Hippocampal formation (tissue), 2 donors: Measurements from ENCODE around the gene VWA3B.
"Not testable (repeated sequence)": the region's sequence is repeated elsewhere in the genome, so short reads cannot be mapped to it uniquely, and the experiment has no call there.

Source experiments
- DNase-seq, 2 donors: peaks; one replicate each; lab custom pipeline; 2025; lab: John Stamatoyannopoulos, UW

The VWA3B gene

DNA sequence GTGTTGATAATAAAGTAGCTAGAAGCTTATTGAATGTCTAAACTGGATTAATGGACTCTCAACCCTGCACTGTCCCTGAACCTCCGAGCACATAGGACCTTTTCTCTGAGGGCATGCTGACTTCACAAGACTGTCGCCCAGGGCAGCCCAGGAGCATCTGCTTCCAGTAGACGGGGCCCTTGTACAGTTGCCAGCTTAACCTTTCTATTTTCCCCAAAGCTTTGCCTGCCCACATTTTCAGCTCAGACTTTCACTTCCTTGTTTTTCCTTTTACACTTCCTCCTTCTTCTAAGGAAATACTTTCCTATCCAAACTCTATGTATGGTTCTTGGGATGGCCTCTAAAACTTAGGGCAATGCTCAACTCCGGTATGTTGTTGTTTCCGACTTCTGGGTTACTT, 1.3 kb downstream of the VWA3B start:
- DNase-seq, result peak; percentile 23 to 35

DNA sequence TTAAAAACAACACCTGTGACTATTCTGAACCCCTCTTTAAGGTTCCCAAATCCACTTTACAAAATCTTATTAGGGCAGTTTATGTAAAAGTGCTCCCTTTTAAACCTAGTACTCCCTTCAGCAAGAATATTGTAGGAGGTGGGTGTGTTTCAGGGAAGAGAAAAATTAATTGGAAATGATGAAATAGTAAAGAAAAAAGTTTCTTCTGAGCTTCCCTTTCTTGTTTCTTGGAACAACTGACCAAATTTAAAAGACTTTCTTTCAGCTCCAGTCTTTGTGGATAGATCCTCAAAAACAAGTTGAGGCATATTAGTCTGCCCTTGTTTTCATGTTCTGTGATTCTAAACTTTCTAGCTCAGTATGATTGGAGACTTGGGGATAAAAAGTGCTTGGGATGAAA, 3.0 kb downstream of the VWA3B start:
- no peak for DNase-seq

GRCh38 chr2:98090951-98091350, 4.0 kb downstream of the VWA3B start:
- no peak for DNase-seq

DNA sequence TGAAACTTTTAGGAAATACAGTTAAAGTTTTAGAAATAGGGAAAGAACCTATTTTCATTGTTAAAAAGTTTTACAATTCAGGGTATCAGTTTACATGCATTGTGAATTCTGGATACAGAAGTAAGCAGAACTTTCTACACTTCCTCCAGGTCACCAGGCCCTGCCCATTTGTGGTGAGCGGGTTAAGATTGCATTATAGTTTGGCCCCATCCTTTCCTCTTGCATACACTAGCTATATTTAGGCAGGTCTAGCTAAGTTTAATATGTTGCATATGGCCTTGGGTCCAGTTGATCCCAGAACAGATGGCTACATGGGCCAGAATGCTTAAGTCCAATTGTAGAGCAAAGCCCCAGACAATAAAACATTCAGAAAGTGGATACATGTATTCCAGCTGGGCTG, 4.8 kb downstream of the VWA3B start:
- DNase-seq, result no peak

DNA sequence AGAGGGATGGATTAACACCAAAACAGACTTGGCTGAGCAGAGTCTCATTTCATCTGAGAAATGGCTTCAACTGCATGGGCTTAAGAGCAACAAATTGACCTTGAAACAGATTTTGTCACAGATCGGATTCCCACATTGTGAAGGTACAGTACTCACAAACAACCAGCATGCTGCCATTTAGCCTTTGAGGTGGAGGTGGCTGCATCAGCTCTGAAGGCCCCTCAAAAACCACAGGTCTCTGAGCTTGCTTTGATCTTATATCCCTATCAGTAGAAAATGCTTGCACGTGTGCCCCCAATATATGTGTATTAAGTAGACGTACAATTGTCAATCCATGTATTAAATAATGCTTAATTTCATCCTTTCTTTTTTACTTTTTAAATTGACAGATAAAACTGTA, 6.2 kb downstream of the VWA3B start:
- DNase-seq, result no peak

- DNase-seq, result no peak
Observed at GRCh38 chr2:98093611-98094010, 6.6 kb downstream of the VWA3B start.

GRCh38 chr2:98099939-98100743, 13.2 kb downstream of the VWA3B start:
- no peak for DNase-seq

DNA sequence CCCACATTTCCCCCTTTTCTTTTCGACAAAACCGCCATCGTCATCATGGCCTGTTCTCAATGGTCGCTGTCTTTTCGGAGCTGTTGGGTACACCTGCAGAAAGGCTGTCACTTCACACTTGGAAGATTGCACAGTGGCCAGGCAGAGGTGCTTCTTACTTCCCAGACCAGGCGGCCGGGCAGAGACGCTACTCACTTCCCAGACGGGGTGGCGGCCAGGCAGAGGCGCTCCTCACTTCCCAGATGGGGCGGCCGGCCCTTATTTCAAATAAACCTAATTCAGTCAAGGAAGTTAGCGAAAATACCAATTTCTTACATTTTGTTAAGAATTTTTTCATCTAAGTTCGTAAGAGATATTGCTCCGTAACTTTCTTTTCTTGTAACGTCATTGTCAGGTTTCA, 15.3 kb downstream of the VWA3B start:
- DNase-seq, result not testable (repeated sequence)

DNA sequence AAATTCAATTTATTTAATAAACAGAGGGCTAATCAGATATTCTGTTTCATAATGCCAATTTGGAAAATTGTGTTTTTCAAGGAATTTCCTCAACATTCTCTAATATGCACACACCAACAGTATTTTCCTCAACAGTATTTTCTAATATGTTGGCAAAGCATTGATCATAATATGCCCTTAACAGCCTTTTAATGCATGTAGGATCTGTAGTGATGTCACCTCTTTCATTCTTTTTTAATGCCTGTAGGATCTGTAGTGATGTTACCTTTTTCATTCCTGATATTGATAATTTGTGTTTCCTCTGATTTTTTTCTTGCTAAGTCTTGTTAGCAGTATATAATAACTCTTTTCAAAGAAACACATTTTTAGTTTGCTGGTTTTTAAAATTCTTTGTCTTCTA, 15.9 kb downstream of the VWA3B start:
- DNase-seq, result no peak

GRCh38 chr2:98108110-98108509, 21.1 kb downstream of the VWA3B start:
- no peak for DNase-seq

- no peak for DNase-seq
Observed at GRCh38 chr2:98110741-98111140, 23.8 kb downstream of the VWA3B start.

- DNase-seq, result no peak
Observed at GRCh38 chr2:98114643-98115330, 27.8 kb downstream of the VWA3B start.

DNA sequence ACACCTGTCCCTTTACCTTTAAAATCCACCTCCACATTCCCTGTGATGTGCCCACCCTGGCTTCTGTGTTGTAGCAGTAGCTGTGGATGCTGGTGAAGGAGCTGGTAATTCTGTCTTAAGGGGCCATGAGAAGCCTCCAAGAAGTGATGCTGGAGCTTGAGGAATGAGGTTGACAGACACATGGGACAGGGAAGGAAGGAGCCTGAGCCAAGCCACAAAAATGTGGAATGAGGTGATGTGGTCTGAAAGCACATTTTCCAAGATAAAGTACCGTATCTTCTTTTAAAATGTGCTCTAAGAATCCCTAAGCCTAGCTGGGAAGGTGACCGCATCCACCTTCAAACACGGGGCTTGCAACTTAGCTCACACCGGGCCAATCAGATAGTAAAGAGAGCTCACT, 31.2 kb downstream of the VWA3B start:
- DNase-seq, result no peak

GRCh38 chr2:98118852-98119251, 31.9 kb downstream of the VWA3B start:
- no peak for DNase-seq

GRCh38 chr2:98121149-98121548, 34.2 kb downstream of the VWA3B start:
- DNase-seq, result peak in 1 of 2 donors; percentile 26

DNA sequence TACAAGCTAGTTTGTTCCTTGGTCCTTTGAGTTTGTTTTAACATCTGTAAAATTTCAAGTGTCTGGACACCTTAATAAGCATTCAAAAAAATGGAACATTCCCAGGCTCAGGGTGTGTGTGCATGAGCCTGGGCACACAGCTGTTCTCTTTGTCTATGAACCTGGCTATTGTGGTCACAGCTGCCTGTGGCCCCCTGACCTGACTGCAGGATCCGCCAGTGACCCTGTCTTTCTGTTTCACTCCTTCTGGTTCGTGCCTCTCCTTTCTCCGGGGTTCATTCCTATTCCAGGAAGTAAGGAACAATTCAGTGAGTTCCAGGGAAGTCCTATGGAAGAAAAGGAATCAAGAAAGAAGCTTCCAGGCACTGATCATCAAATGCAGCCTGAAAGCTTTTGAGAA, 35.6 kb downstream of the VWA3B start:
- no peak for DNase-seq

GRCh38 chr2:98123286-98123685, 36.3 kb downstream of the VWA3B start:
- DNase-seq, result no peak

GRCh38 chr2:98126061-98126460, 39.1 kb downstream of the VWA3B start:
- DNase-seq, result no peak

DNA sequence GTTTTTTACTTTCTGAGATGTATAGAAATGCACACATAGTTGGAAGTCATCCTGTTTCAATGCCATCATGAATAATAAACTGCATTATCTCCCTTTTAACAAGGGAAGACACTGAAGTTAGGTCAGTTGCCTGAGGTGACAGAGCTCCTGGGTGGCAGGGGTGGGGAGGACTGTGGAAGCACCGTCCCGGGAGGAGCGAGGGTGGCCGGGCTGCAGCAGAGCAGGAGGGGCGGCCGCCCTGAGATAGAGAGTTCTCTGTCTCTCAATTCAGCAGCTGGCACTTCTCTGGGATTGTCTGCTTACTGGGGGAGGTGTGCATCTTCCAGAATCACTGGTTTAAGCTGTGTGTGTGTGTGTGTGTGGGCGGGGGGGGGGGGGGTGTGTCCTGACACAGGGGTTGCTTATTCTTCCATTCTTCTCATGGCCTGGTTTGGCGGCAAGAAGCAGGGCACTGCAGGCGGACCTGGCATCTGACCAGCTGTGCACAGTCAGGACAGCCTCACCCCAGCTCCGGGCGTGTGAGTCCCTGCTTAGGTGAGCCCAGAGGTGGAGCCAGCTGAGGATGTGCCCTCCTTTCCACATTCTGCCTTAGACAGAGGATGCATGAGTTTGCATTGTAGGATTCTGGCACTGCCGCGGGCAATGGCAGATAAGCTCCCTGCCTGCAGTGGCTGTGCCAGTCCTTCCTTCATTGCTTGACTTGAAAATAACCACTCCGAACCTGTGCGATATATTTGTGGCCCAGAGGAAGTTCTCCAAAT, 40.4 kb downstream of the VWA3B start:
- DNase-seq, result no peak

DNA sequence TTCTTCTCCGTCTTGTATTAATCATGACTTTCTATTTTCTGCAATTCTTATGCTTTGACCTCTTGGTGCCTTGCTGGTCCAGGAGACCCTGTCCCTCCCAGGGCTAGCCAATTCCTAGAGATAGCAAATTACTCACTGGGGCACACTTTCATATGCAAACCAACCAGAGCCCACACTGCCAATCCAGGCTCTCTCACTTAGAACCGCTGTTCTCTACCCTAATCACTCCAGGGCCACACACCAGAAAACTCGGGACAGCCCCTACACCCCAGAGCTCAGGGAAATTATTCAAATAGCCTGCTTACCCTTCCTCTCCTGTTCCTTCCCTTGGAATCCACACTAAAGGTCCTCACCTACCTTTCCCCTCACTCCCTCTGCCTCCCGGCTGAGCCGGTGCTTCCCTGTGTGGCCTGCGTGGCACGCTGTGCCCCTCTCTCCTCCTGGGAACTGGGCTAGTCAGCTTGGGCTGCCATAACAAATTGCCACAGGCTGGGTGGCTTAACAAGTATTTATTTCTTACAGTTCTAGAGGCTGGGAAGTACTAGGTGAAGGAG, 41.7 kb downstream of the VWA3B start:
- no peak for DNase-seq

- not testable (repeated sequence) for DNase-seq
Observed at GRCh38 chr2:98130073-98130472, 43.1 kb downstream of the VWA3B start.
